Embryonic facial prominence (tissue), 1 donor: ENCODE results near the gene TRAK1.

Experiments
- DNase-seq: peaks from one replicate; pipeline ENCODE4 v3.0.0-alpha.2; 2016; ENCODE audit errors: extremely low spot score

Gene TRAK1

DNA sequence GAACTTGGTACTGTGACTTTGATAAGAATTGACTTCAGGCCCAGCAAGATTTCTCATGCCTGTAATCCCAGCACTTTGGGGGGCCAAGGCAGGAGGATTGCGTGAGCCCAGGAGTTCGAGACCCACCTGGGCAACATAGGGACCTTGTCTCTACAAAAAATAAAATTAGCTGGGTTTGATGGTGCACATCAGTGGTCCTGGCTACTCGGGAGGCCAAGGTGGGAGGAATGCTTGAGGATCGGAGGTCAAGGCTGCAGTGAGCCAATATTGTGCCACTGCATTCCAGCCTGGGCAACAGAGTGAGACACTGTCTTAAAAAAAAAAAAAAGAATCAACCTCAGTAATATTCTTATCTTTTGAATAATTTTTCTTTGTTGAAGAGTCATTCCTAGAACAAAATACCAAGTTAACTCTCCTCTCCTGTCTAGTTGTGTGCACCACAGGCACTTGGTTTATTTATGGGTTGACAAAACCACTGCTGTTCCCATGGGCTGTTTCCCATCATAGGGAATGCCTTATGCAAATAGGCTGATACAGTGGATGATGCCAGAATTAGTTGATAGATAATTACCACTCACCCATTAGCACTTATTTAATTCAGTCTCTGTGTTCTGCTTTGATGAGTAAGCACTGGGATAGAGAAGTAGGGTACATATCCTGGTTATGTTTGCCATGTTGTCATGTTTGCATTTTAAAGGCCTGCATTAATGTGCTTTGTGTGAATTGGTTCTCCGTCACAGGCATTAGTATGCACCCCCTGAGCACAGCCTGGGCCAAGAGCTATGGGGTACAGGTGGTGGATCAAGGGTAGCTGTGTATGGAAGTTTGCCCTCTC is 32.9 kb downstream of the TRAK1 start:
- no peak for DNase-seq

DNA sequence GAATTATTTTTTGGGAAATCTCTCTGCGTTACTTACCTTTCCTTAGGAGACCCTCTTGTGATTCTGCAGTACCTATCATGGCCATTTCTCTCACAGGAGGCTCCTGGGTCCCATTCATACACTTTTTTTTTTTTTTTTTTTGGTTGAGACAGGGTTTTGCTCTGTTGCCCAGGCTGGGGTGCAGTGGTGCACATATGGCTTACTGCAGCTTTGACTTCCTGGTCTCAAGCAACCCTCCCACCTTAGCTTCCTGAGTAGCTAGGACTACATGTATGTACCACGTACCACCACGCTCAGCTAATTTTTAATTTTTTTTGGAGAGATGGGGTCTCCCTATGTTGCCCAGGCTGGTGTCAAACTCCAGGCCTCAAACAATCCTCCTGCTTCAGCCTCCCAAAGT is 36.1 kb downstream of the TRAK1 start:
- DNase-seq, result no peak

- DNase-seq, result no peak
These were observed 37.4 kb downstream of the TRAK1 start for GRCh38 chr3:42128526-42128925.

- no peak for DNase-seq
These were observed 38.1 kb downstream of the TRAK1 start for GRCh38 chr3:42129014-42129953.

DNA sequence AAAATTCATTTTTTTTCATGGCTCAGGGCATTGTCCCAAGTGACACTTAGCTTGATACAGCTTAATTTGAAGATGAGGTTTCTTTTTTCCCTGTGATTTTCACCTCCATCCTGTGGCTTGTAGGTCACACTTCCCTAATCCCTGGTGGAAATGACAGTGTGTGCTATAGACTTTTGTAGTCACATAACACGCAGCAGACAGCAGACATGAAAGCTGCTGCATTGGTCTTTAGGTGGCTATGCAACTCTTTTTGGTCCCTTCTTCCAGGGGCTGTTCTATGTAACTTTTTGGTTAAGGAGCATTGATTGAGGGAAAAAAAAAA is 38.8 kb downstream of the TRAK1 start:
- no peak for DNase-seq

- DNase-seq, result no peak
These were observed 39.3 kb downstream of the TRAK1 start for GRCh38 chr3:42130329-42131070.

- DNase-seq, result no peak
These were observed 42.5 kb downstream of the TRAK1 start for GRCh38 chr3:42133500-42134298.

DNA sequence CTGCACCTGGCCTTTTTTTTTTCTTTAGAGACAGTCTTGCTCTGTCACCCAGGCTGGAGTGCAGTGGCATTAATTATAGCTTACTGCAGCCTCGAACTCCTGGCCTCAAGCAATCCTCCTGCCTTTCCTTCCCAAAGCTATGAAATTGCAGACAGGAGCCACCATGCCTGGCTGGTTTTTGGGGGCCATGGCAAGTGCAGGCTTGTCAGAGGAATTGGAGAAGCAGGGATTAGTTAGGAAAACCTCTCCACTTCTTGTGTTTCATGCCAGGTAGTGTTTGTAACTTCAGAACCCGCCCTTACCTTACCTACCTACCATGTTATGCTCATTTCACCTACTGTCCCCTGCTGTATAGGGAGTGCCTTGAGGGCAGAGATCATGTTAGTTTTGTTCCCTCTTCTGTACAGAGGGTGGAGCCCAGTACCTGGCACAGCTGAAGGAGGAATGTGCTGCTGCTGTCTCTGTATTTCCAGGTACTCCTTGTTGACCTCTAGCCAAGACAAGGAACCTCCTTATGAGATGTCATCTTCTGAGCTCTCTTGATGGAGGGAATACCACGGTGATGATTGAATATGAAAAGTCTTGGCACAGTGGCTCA is 43.8 kb downstream of the TRAK1 start:
- DNase-seq, result no peak

- no peak for DNase-seq
These were observed 48.7 kb downstream of the TRAK1 start for GRCh38 chr3:42139621-42140453.

GRCh38 chr3:42140665-42141203 is 49.6 kb downstream of the TRAK1 start:
- DNase-seq, result no peak

GRCh38 chr3:42143440-42143839 is 52.3 kb downstream of the TRAK1 start:
- no peak for DNase-seq

DNA sequence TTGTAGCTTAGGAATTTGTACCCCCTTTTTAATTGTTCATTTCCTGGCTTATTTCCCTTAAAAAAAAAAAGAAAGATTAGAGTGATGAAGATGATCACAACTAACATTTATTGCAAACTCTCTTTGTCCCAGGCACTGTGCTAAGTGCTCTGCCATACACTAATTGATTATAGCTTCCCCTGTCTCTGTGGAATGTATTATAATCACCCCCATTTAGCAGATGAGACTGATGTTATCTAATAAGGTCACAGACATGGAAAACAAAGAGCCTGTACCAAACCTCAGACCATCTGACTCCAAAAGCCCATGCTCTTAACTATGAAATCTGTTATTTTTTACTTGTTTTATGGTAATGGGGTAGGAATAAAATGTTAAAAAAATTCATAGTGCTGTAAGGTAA is 53.1 kb downstream of the TRAK1 start:
- no peak for DNase-seq

GRCh38 chr3:42148086-42148848 is 57.1 kb downstream of the TRAK1 start:
- DNase-seq, result no peak

DNA sequence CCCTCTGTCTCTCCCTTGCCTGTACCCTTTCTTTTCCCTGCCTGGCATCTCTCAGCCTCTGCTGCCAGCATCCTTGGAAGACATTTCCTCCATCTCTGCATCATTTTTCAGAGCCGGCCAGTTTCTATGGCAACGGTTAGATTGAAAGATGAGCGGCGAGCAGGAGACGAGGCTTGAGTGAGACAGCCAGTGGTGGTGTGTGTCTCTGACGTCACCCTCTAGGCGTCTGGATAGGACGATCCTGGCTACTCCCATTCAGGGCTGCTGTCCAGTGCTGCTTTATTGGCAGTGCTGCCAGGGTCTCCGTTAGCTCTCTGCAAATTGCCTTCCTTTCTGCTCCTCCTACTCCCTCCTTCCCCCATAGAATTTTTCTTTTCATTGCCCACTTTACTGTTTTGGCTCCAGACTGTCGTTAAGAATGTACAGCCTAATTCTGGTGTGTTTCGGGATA is 57.9 kb downstream of the TRAK1 start:
- peak; percentile 74 for DNase-seq

DNA sequence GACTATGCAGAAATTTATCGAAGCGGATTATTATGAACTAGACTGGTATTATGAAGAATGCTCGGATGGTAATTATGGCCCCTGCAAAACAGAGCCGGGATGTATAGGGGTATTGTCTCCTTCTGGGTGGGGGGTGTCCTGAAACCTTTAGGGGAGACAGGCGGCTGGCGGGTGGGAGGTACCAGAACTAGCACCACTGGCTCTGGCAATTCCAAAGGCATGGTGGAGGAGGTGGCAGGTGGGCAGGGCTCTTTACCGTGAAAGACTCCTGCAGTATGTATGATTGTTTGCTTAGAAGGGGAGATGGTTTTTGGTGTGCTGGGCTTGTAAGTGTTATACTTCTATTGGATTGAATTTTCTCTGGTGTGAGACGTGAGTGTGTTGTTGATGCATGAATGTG is 58.4 kb downstream of the TRAK1 start:
- DNase-seq, result no peak

DNA sequence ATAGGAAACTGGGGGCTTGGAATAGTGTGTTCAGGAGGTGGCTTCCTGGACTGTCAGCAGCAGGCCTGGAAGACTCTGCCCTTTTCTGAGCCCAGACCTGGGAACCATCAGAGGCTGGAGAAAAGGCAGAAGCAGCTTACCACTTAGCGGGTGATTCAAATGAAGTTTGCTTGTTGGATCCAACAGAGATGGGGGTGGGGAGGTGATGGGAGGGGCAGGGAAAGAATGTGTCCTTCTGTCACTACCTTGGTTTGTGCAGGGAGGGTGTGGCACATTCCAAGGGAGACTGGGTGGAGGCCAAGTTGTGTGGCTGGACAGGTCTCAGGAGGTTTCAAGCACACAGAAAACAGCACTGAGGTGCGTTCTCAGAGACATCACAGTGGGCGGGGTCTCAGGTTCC is 58.8 kb downstream of the TRAK1 start:
- no peak for DNase-seq

DNA sequence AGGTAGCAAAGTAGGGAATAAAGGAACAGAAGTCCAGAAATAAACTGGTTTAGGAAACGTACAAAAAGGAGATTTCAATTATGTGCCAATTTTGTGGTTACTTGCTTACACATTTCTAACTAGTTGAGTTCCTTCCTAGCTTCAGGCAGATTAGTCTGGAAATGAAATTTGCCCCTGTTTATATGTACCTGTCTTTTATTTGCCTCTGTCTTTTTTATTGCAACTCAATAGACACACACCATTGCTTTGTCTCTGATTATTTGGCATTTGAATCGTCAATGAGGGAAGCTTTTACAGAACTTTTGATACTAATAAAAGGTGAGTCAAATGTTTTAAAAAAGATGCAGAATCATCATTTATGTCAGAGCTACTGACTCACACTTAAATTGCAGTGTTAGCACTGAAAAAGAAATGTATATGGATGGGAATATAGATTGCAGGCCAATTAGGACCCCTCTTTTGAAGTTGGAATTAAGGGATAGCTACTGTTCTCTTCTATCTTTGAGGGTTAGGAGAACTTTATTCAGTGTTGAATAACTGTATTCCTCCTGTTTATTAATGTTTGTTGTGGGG is 60.5 kb downstream of the TRAK1 start:
- no peak for DNase-seq

GRCh38 chr3:42152193-42152592 is 61.0 kb downstream of the TRAK1 start:
- no peak for DNase-seq

DNA sequence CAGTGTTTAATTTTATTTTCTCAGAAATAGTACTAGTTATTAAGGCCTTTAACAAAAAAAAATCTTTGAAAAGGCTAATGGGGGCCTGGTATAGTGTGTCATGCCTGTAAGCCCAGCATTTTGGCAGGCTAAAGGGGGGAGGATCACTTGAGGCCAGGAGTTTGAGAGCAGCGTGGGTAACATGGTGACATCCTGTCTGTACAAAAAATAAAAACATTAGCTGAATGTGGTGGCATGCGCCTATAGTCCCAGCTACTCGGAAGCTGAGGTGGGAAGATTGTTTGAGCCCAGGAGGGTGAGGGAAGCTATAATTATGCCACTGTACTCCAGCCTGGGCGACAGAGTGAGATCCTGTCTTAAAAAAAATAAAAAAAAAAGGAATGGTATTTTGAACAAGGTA is 61.9 kb downstream of the TRAK1 start:
- DNase-seq, result no peak
